ENCODE results near the gene ATP2B1.

GRCh38 chr12:89678225-89678624 lies 30.4 kb downstream of the ATP2B1 start:
- TF ChIP-seq CTCF (IDR thresholded peaks at IDR 0.05), result no peak
- TF ChIP-seq POLR2A (IDR thresholded peaks at IDR 0.05), result no peak

All from uterus (tissue), 2 donors.